IPS-18a (cell line): ENCODE results near the gene AAK1.

Experiments used
- H3K27ac ChIP-seq: one replicate; pipeline ENCODE4 v1.5.1; 2013; ENCODE audit warnings: low read length
- H3K27me3 ChIP-seq: one replicate; pipeline ENCODE4 v1.6.1; 2013; ENCODE audit warnings: mild to moderate bottlenecking, low read length; ENCODE audit not compliant: control insufficient read depth, insufficient read depth
- H3K36me3 ChIP-seq: one replicate; pipeline ENCODE4 v1.6.1; 2013; ENCODE audit warnings: low read depth, low read length; ENCODE audit not compliant: control insufficient read depth
- H3K4me1 ChIP-seq: one replicate; pipeline ENCODE4 v1.6.1; 2013; ENCODE audit warnings: low read depth, low read length; ENCODE audit not compliant: control insufficient read depth
- H3K4me3 ChIP-seq: one replicate; pipeline ENCODE4 v1.5.1; 2013; ENCODE audit warnings: low read length
- H3K9ac ChIP-seq: one replicate; pipeline ENCODE4 v1.6.1; 2013; ENCODE audit warnings: mild to moderate bottlenecking, low read length, moderate library complexity
- H3K9me3 ChIP-seq: one replicate; pipeline ENCODE4 v1.6.1; 2013; ENCODE audit warnings: low read depth, low read length; ENCODE audit not compliant: control insufficient read depth

Gene AAK1

GRCh38 chr2:69546646-69547045 lies 96.9 kb downstream of the AAK1 start:
- Histone ChIP-seq H3K9ac (no peak overlapping the region), H3K9me3 (peaks cover 9% of the 10 kb centered on the region), H3K4me1 (no peaks in the 10 kb centered on the region), H3K4me3 (no peak overlapping the region), H3K27me3 (no peaks in the 10 kb centered on the region), H3K27ac (no peak overlapping the region), H3K36me3 (peaks cover 7% of the 10 kb centered on the region)

GRCh38 chr2:69545477-69545932 lies 98.0 kb downstream of the AAK1 start:
- H3K4me3 ChIP-seq = no peak overlapping the region
- H3K9me3 ChIP-seq = peaks cover 9% of the 10 kb centered on the region
- H3K9ac ChIP-seq = no peak overlapping the region
- no peaks in the 10 kb centered on the region for H3K27me3 ChIP-seq
- no peaks in the 10 kb centered on the region for H3K4me1 ChIP-seq
- no peak overlapping the region for H3K27ac ChIP-seq
- H3K36me3 ChIP-seq = peaks cover 8% of the 10 kb centered on the region

- H3K9me3 ChIP-seq = peaks cover 9% of the 10 kb centered on the region
Observed at GRCh38 chr2:69544951-69545350, 98.6 kb downstream of the AAK1 start.

GRCh38 chr2:69539549-69539908 lies 104.0 kb downstream of the AAK1 start:
- Histone ChIP-seq H3K36me3 (peaks cover 8% of the 10 kb centered on the region), H3K9ac (no peak overlapping the region), H3K27me3 (no peaks in the 10 kb centered on the region), H3K27ac (no peak overlapping the region), H3K4me1 (no peaks in the 10 kb centered on the region), H3K4me3 (no peak overlapping the region), H3K9me3 (no peaks in the 10 kb centered on the region)

More at GRCh38 chr2:69544951-69545350, 98.6 kb downstream of the AAK1 start:
- Histone ChIP-seq H3K9ac (no peak overlapping the region), H3K27me3 (no peaks in the 10 kb centered on the region), H3K4me1 (no peaks in the 10 kb centered on the region), H3K4me3 (no peak overlapping the region), H3K36me3 (peaks cover 8% of the 10 kb centered on the region), H3K27ac (no peak overlapping the region)

- Histone ChIP-seq H3K4me1 (no peaks in the 10 kb centered on the region), H3K9ac (no peak overlapping the region), H3K27ac (no peak overlapping the region), H3K9me3 (no peaks in the 10 kb centered on the region), H3K27me3 (no peaks in the 10 kb centered on the region), H3K4me3 (no peak overlapping the region), H3K36me3 (peaks cover 8% of the 10 kb centered on the region)
Observed at GRCh38 chr2:69538872-69539548, 104.5 kb downstream of the AAK1 start.

GRCh38 chr2:69538249-69538648 lies 105.3 kb downstream of the AAK1 start:
- no peak overlapping the region for H3K9ac ChIP-seq
- no peaks in the 10 kb centered on the region for H3K4me1 ChIP-seq
- H3K27ac ChIP-seq = no peak overlapping the region
- peaks cover 8% of the 10 kb centered on the region for H3K36me3 ChIP-seq
- H3K4me3 ChIP-seq = no peak overlapping the region
- no peaks in the 10 kb centered on the region for H3K9me3 ChIP-seq
- H3K27me3 ChIP-seq = no peaks in the 10 kb centered on the region

GRCh38 chr2:69535817-69536241 lies 107.7 kb downstream of the AAK1 start:
- Histone ChIP-seq H3K27ac (no peak overlapping the region), H3K4me3 (no peak overlapping the region), H3K27me3 (no peaks in the 10 kb centered on the region), H3K4me1 (no peaks in the 10 kb centered on the region), H3K9me3 (no peaks in the 10 kb centered on the region), H3K36me3 (peaks cover 7% of the 10 kb centered on the region), H3K9ac (no peak overlapping the region)

- H3K9ac ChIP-seq = no peak overlapping the region
- no peaks in the 10 kb centered on the region for H3K4me1 ChIP-seq
- no peak overlapping the region for H3K27ac ChIP-seq
- no peaks in the 10 kb centered on the region for H3K27me3 ChIP-seq
- H3K4me3 ChIP-seq = no peak overlapping the region
- H3K9me3 ChIP-seq = no peaks in the 10 kb centered on the region
- peaks cover 12% of the 10 kb centered on the region for H3K36me3 ChIP-seq
Observed at GRCh38 chr2:69531186-69531585, 112.4 kb downstream of the AAK1 start.

- H3K9ac ChIP-seq = no peak overlapping the region
- no peaks in the 10 kb centered on the region for H3K27me3 ChIP-seq
- H3K9me3 ChIP-seq = no peaks in the 10 kb centered on the region
- H3K36me3 ChIP-seq = peaks cover 12% of the 10 kb centered on the region
- no peak overlapping the region for H3K27ac ChIP-seq
- H3K4me3 ChIP-seq = no peak overlapping the region
- H3K4me1 ChIP-seq = peaks cover 9% of the 10 kb centered on the region
Observed at GRCh38 chr2:69529480-69529879, 114.1 kb downstream of the AAK1 start.

- Histone ChIP-seq H3K27ac (no peak overlapping the region), H3K9me3 (no peaks in the 10 kb centered on the region), H3K9ac (no peak overlapping the region), H3K4me3 (no peak overlapping the region), H3K27me3 (no peaks in the 10 kb centered on the region), H3K36me3 (peaks cover 3% of the 10 kb centered on the region), H3K4me1 (peaks cover 9% of the 10 kb centered on the region)
Observed at GRCh38 chr2:69525261-69525660, 118.3 kb downstream of the AAK1 start.

- Histone ChIP-seq H3K27ac (no peak overlapping the region), H3K4me3 (no peak overlapping the region), H3K27me3 (no peaks in the 10 kb centered on the region), H3K9me3 (no peaks in the 10 kb centered on the region), H3K36me3 (peaks cover 3% of the 10 kb centered on the region), H3K9ac (no peak overlapping the region), H3K4me1 (peaks cover 9% of the 10 kb centered on the region)
Observed at GRCh38 chr2:69524799-69525198, 118.7 kb downstream of the AAK1 start.

- no peak overlapping the region for H3K4me3 ChIP-seq
- H3K4me1 ChIP-seq = peaks cover 9% of the 10 kb centered on the region
- H3K36me3 ChIP-seq = peaks cover 3% of the 10 kb centered on the region
- no peak overlapping the region for H3K9ac ChIP-seq
- H3K9me3 ChIP-seq = no peaks in the 10 kb centered on the region
- H3K27ac ChIP-seq = no peak overlapping the region
- no peaks in the 10 kb centered on the region for H3K27me3 ChIP-seq
Observed at GRCh38 chr2:69521747-69522146, 121.8 kb downstream of the AAK1 start.
